CD4-positive, alpha-beta T cell treated with Interleukin-15 for 1 hour (primary cell): ENCODE results near the gene TRPT1.

Source experiments
- DNase-seq: peaks from one replicate; pipeline ENCODE4 v3.0.0-alpha.2; 2020

TRPT1 gene, protein sequence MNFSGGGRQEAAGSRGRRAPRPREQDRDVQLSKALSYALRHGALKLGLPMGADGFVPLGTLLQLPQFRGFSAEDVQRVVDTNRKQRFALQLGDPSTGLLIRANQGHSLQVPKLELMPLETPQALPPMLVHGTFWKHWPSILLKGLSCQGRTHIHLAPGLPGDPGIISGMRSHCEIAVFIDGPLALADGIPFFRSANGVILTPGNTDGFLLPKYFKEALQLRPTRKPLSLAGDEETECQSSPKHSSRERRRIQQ

DNA sequence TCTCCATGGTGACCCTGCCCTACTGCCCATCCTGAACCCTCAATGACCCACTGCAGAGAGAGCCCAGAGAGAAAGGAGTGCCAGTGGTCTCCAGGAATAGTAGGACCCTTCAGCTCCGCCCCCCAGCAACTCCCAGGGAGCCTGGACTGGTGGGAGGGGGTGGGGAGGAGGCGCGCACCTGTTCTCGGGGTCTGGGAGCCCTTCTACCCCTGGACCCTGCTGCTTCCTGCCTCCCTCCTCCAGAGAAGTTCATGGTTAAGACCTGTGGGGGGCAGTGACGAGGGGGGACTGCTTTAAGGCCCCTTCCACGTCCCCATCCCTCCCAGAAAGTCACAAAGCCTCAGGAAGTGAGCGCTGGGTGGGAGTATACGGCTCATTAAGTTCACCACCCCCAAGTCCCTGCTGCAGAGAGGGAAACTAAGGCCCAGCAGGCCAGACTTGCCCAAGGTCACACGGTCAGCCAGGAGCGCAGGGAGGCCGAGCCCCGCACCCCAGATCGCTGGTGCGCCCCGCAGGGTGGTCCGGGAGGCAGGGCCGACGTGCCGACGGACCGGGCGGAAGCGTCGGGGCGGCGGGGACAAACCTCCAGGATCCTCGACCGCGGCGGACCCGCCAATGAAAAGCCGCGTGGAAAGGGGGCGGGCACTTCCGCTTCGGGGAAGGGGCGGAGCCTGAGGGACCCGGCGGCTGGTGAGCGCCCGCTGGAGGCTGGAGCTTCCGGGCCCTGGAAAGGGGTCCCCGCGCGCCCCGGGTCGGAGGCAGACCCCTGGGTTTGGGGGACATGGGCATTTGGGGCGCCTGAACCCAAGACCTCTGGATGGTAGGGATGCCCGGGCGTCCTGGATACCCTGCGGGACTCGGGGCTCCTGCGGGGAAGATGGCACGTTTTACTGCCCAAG is at the start of gene TRPT1, which contains the start of gene NUDT22:
Gene TRPT1, minus strand, starts transcription at position 579 of the 899 bp plus-strand sequence. Its CDS starts 326 bp downstream, at position 253.
Gene NUDT22, plus strand, starts transcription at position 667 of the 899 bp plus-strand sequence. CDS start 379 bp downstream, outside the sequence.
- DNase-seq = peak; percentile 85

DNA sequence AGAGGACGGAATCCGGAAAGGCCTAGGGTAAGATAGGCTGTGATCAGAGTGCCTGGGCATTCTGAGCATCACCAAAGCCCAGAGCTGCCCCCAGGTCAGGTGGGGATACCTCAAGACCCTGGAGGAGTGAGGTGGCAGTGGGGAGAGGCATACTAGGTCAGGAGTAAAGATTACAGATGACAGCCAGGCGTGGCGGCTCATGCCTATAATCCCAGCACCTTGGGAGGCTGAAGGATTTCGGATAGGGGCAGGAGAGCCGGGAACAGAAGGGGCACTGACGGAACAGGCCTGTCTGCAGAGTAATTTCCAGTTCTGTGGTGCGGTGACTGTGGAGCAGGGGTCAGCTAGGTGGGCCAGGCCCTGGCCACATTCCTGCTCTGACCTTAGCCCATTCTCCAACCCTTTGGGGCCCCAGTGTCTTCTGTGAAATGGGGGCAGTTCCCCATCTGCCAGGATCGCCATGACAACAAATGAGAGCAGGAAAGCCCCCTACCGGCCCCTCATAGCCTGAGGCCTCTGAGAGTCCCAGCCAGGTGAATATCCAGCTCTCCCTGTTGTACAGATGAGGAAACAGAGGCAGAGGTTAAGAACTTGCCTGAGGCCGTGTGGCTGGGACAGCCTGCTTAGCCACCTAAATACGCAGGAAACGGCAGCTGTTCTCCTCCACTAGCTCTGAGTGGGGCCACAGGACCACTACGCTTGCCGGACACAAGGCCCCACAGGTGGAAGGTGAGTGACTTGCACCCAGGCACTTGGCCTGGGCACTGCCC is 49.2 kb upstream of the TRPT1 start:
- DNase-seq = no peak

DNA sequence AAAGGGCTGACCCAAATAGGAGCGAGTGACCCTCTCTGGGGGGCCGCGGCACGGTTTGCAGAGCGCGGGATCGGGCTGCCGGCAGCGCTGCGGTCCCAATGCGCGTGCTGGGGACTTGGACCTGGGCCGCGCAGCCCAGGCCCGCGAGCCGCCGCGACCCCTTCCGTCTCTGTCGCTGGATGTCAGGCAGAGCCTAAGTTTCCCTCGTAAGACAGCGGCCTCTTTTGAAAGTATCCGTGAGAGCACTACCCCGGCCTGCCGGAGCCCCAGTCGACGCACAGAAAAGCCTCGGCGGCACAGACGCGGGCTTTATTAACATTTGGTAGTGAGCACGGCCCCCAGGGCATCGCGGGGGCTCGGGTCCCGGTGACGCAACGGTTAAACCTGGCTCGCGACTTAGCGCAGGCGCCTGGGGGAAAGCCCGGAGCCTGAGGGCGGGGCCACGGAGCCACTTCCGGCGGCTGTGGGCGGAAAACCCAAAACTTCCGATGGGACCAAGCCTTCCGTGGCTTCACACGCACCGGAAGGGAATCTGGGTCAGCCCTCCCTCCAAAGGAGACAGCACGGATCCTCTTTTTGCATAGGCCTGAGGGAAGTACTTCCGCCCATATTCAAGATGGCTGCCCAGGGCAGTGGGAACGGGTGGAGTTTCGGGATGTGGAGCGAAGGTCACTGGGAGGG is 43.7 kb upstream of the TRPT1 start:
- peak; percentile 98 for DNase-seq

DNA sequence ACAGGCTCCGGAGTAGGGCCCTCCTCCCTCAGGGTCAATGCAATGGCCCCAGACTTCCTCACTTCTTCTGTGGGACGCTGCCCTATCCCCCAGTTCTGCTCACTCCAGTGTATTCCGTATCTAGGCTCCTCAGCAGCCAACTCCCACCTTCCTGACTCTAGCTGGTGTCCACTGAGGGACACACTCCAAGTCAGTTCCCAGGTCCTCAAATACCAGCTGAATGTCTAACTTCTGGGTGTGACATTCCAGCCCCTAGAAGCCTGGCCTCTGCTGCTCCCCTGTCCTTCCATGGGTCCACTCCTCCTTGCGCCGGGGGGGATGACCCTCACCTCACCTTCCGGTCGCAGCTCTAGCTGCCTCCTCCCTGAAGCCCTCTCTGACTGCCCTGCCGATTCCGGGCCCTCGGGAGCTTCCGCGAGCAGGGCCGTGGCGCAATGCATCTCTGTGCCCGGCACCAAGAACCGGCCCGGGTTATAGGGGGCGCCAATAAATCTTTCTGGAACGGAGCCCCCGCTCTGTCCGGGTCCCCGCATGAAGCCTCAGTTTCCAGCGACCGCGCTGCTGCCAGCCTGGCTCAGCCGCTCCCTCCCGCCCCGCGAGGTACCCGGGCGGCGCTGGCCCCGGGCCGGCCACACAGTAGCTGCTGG is 43.0 kb upstream of the TRPT1 start:
- peak; percentile 58 for DNase-seq

DNA sequence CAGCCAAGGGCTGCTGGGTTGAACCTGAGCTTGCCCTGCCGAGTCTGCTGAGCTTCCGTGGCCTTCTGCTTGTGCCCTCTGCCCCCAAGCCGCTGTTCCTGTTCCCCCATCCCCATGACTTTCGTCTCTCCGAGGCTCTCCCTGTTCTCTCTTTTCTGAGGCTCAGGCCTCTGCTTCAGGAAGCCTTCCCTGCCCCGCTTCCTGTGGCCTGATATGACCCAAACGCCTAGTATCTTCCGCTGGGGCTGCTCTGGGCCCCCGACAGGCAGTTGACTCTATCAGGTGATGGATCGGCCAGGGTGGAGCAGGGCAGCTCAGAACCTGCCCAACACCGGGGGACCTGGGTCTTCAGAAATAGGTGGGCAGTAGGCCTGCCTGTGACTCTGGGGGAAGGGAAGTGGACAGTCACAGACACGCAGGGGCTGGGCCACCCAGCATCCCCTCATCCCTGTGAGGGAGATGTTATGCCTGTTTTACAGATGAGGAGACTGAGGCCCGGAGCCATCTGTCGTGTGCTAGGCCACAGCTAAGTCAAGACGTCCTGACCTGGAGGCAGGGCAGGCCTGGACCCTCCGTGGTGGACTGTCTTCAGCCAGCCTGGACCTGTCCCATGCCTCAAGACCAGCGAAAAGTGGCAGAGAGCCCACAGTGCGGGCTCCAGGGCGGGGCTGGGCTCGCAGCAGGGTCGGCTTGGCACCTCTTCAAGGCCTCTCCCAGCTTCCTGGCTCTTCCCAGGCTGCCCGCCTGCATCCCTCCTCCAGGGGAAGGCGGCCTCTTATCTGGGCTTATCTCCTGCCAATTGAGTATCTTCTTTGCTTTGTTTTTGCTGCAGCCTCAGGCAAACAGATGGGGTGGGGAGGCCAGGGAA is 42.3 kb upstream of the TRPT1 start:
- no peak for DNase-seq

DNA sequence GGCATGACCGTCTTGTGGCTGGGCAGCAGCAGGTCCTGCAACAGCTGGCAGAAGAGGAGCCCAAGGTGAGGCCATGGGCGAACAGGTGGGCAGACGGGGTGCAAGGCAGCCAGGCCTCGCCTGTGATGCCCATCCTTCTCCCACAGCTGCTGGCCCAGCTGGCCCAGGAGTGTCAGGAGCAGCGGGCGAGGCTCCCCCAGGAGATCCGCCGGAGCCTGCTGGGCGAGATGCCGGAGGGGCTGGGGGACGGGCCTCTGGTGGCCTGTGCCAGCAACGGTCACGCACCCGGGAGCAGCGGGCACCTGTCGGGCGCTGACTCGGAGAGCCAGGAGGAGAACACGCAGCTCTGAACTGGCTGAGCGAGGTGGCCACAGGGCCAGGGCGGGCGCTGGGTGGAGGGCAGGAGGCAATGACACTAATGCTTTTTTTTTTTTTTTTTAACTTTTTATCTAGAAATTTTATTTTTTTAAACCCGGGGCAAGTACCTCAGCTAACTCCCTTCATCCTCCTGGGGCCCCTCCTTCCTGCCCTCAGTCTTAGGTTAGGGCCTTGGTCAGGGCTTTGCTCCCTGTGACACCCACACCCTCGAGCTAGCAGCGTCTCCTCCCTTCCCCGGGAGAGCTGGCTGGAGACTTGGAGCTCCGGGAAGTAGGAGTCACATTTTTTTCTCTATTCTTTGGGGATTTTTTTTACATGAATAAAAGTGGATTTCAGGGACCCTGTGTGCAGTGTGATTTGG is 41.4 kb upstream of the TRPT1 start:
- no peak for DNase-seq

DNA sequence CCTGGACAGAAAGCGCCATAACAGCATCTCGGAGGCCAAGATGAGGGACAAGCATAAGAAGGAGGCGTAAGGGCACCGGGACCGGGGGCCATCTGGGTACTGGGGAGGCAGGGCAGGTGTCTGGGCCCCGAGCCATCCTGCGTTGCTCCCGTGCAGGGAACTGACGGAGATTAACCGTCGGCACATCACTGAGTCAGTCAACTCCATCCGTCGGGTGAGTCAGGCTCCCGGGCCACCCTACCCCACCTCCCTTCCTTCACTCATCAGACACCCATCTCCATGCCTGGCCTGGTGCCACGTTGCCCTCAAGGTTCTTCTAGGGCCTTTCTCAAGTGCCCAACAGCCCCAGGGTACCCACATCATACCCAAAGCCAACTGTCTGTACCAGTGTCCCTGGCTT is 40.4 kb upstream of the TRPT1 start:
- no peak for DNase-seq

DNA sequence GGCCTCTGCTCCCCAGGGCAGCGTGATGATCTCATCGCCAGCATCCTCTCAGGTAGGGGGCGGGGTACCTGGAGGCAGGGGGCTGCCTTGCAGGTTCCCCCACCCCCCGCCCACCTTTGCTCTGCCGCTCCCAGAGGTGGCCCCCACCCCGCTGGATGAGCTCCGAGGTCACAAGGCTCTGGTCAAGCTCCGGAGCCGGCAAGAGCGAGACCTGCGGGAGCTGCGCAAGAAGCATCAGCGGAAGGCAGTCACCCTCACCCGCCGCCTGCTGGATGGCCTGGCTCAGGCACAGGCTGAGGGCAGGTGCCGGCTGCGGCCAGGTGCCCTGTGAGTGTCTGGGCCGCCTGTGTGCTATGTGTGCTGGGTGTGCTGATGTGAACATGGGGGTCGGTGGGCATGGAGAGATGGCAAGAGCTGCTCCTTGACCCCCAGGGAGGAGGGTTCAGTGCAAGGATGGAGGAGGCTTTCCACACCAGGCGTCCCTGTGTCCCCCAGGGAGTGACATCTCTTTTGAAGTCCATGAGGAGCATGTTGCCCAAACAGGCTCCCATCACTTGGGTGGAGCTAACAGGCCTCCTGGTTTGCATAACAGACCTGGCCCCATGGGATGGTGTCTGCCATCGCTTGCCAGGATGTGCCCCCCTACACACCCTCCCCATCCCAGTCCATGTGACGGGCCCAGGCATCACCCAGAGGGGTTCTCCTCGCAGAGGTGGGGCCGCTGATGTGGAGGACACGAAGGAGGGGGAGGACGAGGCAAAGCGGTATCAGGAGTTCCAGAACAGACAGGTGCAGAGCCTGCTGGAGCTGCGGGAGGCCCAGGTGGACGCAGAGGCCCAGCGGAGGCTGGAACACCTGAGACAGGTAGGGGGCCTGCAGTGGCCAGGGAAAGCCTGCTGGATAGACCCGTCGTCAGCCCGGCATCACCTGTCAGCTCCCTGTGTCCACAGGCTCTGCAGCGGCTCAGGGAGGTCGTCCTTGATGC is 39.5 kb upstream of the TRPT1 start:
- no peak for DNase-seq

DNA sequence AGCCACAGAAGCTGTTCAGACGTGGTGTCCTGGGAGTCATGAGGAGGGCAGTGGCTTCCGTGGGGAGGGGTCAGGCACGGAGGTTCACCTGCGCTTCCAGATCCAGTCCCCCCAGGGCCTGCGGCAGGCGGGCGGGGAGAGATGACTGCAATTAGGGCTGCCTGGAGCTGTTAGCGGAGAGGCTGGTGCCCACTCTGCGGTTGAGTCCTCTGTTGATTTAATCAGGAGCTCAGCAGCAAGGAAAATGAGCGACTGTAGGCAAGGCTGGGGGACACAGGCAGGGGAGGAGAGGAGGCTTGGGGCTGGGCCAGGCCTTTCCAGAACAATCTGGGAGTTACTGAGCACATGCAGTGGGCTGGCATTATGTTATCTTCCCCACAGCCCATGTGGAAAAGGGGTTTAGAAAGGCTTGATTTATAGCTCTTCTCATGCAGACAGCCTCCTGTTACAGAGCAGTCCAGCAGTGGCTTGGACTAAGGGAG is 38.4 kb upstream of the TRPT1 start:
- no peak for DNase-seq

DNA sequence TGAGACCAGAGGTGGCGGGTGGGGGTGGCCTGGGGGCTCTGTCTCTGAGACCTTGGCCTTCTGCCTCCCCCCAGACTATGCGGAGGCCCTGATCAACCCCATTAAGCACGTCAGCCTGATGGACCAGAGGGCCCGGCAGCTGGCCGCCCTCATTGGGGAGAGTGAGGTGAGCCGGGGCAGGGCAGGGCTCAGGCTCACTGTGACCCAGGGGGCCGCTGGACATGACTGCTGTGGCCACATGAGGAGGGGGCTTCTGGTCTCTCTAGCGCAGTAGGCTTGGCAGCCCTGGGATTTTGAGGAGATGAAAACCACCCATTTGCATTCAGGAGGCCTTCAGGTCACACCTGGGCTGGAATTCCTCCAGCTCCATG is 37.9 kb upstream of the TRPT1 start:
- DNase-seq = no peak

DNA sequence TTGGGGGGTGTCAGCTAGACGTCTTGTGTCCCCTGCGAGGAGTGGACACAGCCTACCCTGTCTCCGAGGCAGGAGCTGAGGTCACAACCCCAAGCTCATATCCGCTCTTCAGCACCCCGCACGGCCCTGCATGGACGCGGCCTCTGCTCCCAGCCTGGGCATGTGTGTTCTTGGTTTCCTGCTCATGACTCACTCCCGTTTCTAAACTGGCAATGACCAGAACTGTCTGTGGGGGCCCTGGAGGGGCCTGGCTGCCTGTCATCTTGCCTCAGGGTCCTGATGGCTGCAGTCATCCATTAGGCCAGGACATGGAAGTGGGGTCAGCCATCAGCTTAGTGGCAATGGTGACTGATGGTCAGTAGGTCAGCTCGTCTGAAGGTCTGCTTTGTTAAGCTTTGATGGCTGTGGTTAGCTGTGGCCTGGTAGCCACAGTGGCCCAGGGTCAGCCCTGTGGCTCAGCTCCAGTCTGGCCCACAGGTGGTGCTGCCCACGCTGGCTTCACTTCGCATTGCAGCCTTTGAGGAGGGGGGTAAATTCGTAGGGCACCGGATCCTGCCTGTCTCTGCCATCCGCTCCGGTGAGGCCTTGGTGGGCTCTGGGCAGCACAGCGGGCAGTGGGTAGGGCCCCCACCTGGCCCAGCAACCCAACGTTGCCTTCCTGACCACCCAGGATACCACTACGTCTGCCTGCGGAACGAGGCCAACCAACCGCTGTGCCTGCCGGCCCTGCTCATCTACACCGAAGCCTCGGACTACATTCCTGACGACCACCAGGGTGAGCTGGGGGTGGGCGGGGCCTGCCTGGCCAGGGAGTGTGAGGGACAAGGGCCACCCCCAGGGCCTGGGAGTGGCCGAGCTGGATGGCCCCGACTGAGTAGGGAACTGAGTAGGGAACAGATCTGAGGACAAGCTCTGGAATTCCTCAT is 37.3 kb upstream of the TRPT1 start:
- DNase-seq = no peak

DNA sequence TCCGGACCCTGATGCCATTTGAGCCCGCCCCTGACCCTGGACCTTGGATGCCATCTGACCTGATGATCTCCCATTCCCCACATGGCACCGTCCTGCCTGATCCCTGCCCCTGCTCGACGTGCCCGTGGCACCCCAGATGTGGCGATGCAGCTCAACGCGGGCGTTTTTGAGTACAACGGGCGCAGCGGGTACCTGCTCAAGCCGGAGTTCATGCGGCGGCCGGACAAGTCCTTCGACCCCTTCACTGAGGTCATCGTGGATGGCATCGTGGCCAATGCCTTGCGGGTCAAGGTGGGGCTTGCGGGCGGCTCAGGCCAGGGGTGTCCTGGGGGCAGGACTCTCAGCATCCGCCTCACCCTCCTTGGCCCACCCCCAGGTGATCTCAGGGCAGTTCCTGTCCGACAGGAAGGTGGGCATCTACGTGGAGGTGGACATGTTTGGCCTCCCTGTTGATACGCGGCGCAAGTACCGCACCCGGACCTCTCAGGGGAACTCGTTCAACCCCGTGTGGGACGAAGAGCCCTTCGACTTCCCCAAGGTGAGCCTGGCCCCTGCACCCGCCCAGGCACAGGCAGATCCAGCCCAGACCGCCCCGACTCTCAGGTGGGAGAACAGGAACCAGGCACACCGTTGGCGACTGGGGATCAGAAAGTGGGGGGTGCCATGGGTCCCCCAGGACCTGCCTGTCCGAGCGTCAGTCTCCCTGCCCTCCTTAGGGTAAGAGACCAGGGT is 36.5 kb upstream of the TRPT1 start:
- DNase-seq = no peak

DNA sequence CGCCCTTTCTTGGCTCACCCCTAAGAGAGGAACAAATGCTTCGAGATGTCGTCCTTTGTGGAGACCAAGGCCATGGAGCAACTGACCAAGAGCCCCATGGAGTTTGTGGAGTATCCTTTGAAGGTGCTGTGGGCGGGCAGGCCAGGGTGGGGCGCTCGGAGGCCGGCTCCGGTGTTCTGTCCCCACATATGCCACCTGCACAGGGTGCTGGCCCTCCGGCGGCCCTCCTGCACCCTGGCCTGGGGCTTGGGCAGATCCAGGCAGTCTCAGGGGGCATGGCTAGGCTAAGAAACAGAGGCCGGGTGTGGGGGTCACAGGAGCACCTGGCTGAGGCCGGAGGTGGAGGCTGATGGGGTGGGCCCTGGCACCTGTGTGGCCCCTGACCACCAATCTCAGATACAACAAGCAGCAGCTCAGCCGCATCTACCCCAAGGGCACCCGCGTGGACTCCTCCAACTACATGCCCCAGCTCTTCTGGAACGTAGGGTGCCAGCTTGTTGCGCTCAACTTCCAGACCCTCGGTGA is 35.6 kb upstream of the TRPT1 start:
- no peak for DNase-seq

DNA sequence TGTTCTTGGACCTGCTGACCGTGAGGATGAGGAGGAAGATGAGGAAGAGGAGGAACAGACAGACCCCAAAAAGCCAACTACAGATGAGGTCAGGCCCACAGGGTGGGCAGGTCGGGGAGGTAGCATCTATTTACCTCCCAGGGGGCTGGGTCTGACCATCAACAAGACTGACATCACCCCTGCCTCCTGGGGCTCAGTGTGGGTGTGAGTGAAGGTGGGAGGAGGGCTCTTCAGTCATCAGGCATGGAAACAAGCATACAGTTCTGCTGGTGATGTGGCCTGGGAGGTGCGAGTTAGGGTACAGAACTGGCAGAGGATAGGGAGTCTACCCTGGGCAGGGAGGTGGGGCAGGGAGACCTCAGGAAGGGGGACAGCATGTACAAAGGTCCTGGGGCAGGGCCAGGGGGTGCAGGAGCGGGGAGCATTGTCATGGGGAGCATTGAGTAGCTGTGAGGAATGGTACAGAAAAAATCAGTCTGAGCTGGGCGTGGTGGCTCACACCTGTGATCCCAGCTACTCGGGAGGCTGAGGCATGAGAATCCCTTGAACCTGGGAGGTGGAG is 34.2 kb upstream of the TRPT1 start:
- DNase-seq = no peak

DNA sequence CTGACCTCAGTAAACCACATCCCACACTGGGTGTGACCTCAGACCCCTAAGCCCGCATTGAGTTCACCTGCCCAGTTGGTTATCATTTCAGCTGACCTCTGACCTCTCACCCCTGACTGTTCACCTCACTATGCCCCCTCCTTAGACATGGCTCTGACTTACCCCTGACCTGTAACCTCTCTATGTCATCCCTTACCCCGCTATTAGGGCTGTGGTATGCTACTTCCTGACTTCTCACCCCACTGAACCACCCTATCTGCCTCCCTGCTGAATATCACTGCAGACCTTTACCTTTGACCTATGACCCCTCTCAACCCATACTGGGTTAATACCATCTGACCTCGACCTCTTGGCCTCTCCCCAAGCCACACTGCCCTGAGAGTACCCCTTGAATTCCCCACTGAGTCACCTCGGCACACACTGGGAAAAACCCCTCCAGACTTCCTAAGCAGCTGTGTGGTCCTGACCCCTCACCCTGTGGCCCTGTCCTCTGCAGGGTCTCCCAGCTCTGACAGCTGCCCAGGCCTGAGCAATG is 33.6 kb upstream of the TRPT1 start:
- DNase-seq = no peak

DNA sequence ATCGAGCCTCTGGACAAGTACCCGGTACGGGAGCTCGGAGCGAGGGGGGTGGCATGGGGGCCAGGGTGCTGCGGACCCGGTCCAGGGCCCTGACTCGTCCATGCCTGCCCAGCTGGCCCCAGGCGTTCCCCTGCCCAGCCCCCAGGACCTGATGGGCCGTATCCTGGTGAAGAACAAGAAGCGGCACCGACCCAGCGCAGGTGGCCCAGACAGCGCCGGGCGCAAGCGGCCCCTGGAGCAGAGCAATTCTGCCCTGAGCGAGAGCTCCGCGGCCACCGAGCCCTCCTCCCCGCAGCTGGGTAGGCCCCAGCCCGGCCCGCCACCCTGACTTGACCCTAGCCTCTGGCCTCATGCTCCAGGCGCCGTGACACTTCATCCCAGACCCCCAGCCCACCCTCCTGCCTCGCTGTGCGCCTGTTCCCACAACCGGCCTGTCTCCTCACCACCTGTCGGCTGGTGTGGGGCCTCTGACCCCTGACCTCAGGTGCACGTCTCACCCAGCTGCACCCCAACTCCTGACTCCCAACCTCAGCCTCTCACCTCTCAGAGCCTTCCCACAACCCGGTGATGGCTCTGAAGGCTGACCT is 33.1 kb upstream of the TRPT1 start:
- DNase-seq = no peak
